K562 (cell line): ENCODE results near the gene ABHD12. TPM values are rescaled to one million over a fixed set of nuclear protein-coding genes. Genes with fewer than 3 reads are reported as not detected.

Experiments used
- ATAC-seq: fragments of 200-7000 bp; cut with Tn5 transposase; 3 replicates; pipeline ENCODE4 v1.9.1; 2020; ENCODE audit warnings: moderate library complexity
- BruUV-seq: library from RNA; stranded (reverse); fragments of 400-500 nt; replicated peaks from 2 replicates; lab custom pipeline; 2021; lab: Mats Ljungman, UMichigan
- CTCF ChIA-PET: fragments of 300-600 bp; formaldehyde crosslinking; extraction: SDS; loops from one replicate; lab custom pipeline; 2021; ENCODE audit warnings: low intra/inter-chr PET ratio; lab: Yijun Ruan, JAX
- POLR2A ChIA-PET: fragments of 300-600, 350-650 bp; sonication (Branson Sonifier 250); formaldehyde crosslinking; extraction: SDS; loops from one replicate; lab custom pipeline; 2021; ENCODE audit warnings: antibody characterized with exemption, inconsistent platforms; lab: Yijun Ruan, JAX
- DNase-seq, 4 experiments: peaks; one replicate each; pipeline versions ENCODE4 v3.0.0 to v3.0.0-alpha.2; 2011 to 2018; ENCODE audit warnings: low spot score in 3 of 4, mixed read lengths in 3 of 4; ENCODE audit errors: extremely low read depth in 1 of 4
- FAIRE-seq: peaks from 2 replicates; lab custom pipeline; 2011; peaks lifted over from hg19 to GRCh38; lab: Jason Lieb, UNC
- H2AFZ ChIP-seq: 2 replicates; pipeline ENCODE4 v1.6.0; 2011; ENCODE audit warnings: low read depth, low read length, control low read depth, inconsistent platforms
- H3K27ac ChIP-seq: fragments of 200-600 bp; 3 replicates; pipeline ENCODE4 v1.8.0; 2011; ENCODE audit warnings: low read depth, mild to moderate bottlenecking, control low read depth, inconsistent platforms, low read length, moderate library complexity, mixed read lengths; ENCODE audit errors: extremely low read depth
- H3K27me3 ChIP-seq, 2 experiments: fragments of 300-600 bp in 1 of 2; 2 replicates in 1 of 2; 3 replicates in 1 of 2; pipeline versions ENCODE4 v1.6.0 to v1.8.0; 2011; ENCODE audit warnings: inconsistent platforms in 2 of 2, low read length in 2 of 2, mild to moderate bottlenecking in 1 of 2, mixed read lengths in 1 of 2, moderate library complexity in 1 of 2; ENCODE audit not compliant: control insufficient read depth in 2 of 2, insufficient read depth in 2 of 2
- H3K36me3 ChIP-seq: fragments of 300-600 bp; 3 replicates; pipeline ENCODE4 v1.8.0; 2011; ENCODE audit warnings: mild to moderate bottlenecking, low read length, inconsistent platforms; ENCODE audit not compliant: control insufficient read depth, insufficient read depth
- H3K4me1 ChIP-seq, 2 experiments: fragments of 200-600 bp in 1 of 2; replicated peaks in 1 of 2; 2 replicates in 1 of 2; 3 replicates in 1 of 2; pipeline versions ENCODE4 v1.5.1 to v1.8.0; 2011; ENCODE audit warnings: inconsistent platforms in 2 of 2, low read length in 2 of 2, mild to moderate bottlenecking in 1 of 2, mixed read lengths in 1 of 2, moderate library complexity in 1 of 2; ENCODE audit not compliant: control insufficient read depth in 2 of 2, insufficient read depth in 2 of 2
- H3K4me2 ChIP-seq: 2 replicates; pipeline ENCODE4 v1.6.1; 2011; ENCODE audit warnings: low read length, control low read depth, inconsistent platforms, mixed read lengths; ENCODE audit not compliant: insufficient read depth
- H3K4me3 ChIP-seq: fragments of 200-600 bp; sonication (generic), shearing (Covaris generic); 2 replicates; pipeline ENCODE4 v1.5.1; 2016; ENCODE audit warnings: control low read depth, inconsistent platforms
- H3K79me2 ChIP-seq: fragments of 200-600 bp; 3 replicates; pipeline ENCODE4 v1.8.0; 2011; ENCODE audit warnings: low read length, inconsistent platforms; ENCODE audit not compliant: control insufficient read depth, insufficient read depth
- H3K9ac ChIP-seq, 2 experiments: 2 replicates each; pipeline versions ENCODE4 v1.6.0 to v1.6.1; 2011; ENCODE audit warnings: low read depth in 2 of 2, low read length in 2 of 2, control low read depth in 1 of 2, inconsistent platforms in 1 of 2, mild to moderate bottlenecking in 1 of 2, mixed read lengths in 1 of 2; ENCODE audit not compliant: insufficient read depth in 1 of 2
- H3K9me1 ChIP-seq: one replicate; pipeline ENCODE4 v1.6.0; 2011; ENCODE audit warnings: inconsistent platforms, mild to moderate bottlenecking, low read length, moderate library complexity; ENCODE audit not compliant: control insufficient read depth, insufficient read depth
- H3K9me3 ChIP-seq: replicated peaks from 2 replicates; pipeline ENCODE4 v1.5.1; 2011; ENCODE audit warnings: low read depth, low read length, inconsistent platforms; ENCODE audit not compliant: control insufficient read depth, insufficient read depth
- H4K20me1 ChIP-seq: replicated peaks from 2 replicates; pipeline ENCODE4 v1.6.1; 2011; ENCODE audit warnings: low read length, inconsistent platforms, mixed read lengths; ENCODE audit not compliant: control insufficient read depth, insufficient read depth
- ARID3A ChIP-seq: IDR thresholded peaks from 2 replicates; pipeline ENCODE4 v1.6.1; 2012; ENCODE audit warnings: low read depth, low read length, improper control_type of control experiment, borderline replicate concordance
- CBX1 ChIP-seq: sonication (generic); IDR thresholded peaks from 2 replicates; pipeline ENCODE4 v1.6.1; 2016; ENCODE audit warnings: antibody characterized with exemption, low read depth, mild to moderate bottlenecking
- CBX2 ChIP-seq: fragments of 200-600 bp; sonication (generic); IDR thresholded peaks from one replicate; pipeline ENCODE4 v1.6.1; 2012; ENCODE audit warnings: mild to moderate bottlenecking, low read length, inconsistent platforms; ENCODE audit not compliant: insufficient read depth, poor library complexity, severe bottlenecking
- CLOCK ChIP-seq: fragments of 250-450 bp; sonication (Bioruptor Pico); IDR thresholded peaks from 2 replicates; pipeline ENCODE4 v1.4.0; 2020; ENCODE audit warnings: mild to moderate bottlenecking, moderate library complexity, borderline replicate concordance
- JUN ChIP-seq, 2 experiments: sonication (generic) in 1 of 2; formaldehyde crosslinking in 1 of 2; IDR thresholded peaks; 2 replicates each; pipeline versions ENCODE4 v1.6.1 to v1.8.0; 2012 to 2022; ENCODE audit warnings: borderline replicate concordance in 2 of 2, mild to moderate bottlenecking in 2 of 2, improper control_type of control experiment in 1 of 2, low read depth in 1 of 2, low read length in 1 of 2, missing genetic modification reagents in 1 of 2
- TEAD1 ChIP-seq, 2 experiments: fragments of 450-650 bp in 1 of 2; sonication (generic) in 1 of 2; formaldehyde crosslinking; IDR thresholded peaks; 2 replicates each; pipeline versions ENCODE4 v1.4.0 to v1.8.0; 2020 to 2022; ENCODE audit warnings: mild to moderate bottlenecking in 2 of 2, missing genetic modification reagents in 1 of 2
- ZNF76 ChIP-seq: fragments of 250-450 bp; sonication (Bioruptor Pico); IDR thresholded peaks from 2 replicates; pipeline ENCODE4 v1.4.0; 2020; ENCODE audit warnings: mild to moderate bottlenecking, moderate library complexity, borderline replicate concordance
- ZNF79 ChIP-seq: fragments of 250-450 bp; sonication (Bioruptor Pico); IDR thresholded peaks from 2 replicates; pipeline ENCODE4 v1.4.0; 2020; ENCODE audit warnings: low read depth, mild to moderate bottlenecking, moderate library complexity
- WGBS: fragments of 100-300 bp; shearing (Covaris generic); methylation state at CpG from one replicate; pipeline ENCODE4 v1.1.6; 2016; ENCODE audit warnings: low coverage, mixed read lengths; ENCODE audit not compliant: insufficient coverage; ENCODE audit errors: missing lambda C conversion rate; 5-methylcytosine and 5-hydroxymethylcytosine counted together
- in situ Hi-C: fragments of 300-500 bp; cut with MboI; formaldehyde crosslinking; loops from 4 replicates; pipeline ENCODE4 v1.15.0; 2018; ENCODE audit warnings: inconsistent platforms, mixed read lengths
- intact Hi-C: fragments of 100-400 bp; cut with micrococcal nuclease; formaldehyde crosslinking; loops from 2 replicates; pipeline ENCODE4 v1.14.2; 2022
- polyA plus RNA-seq, 8 experiments: library from polyadenylated mRNA; depleted of rRNA in 4 of 8; stranded (reverse) in 5 of 8; unstranded in 3 of 8; fragments of >200 nt; fragmentation: Nextera tagmentation in 2 of 8; fragmentation: Illumina TruSeq in 1 of 8; extraction: Ambion mirVana in 2 of 8; extraction: Trizol in 1 of 8; gene quantifications; 2 replicates each; pipeline versions ENCODE4 v1.2.1 to v1.2.3, GENCODE V29; 2011 to 2014; ENCODE audit warnings: inconsistent platforms in 1 of 8, missing spikeins in 1 of 8
- total RNA-seq, 7 experiments: library from RNA; depleted of rRNA in 6 of 7; stranded (reverse); fragments of >200 nt in 6 of 7; fragmentation: Illumina TruSeq in 2 of 7; extraction: Trizol in 2 of 7; gene quantifications; 2 replicates each; pipeline versions ENCODE4 v1.2.1 to v1.2.3, GENCODE V29; 2011 to 2021; ENCODE audit warnings: low replicate concordance in 1 of 7
- TF ChIP-seq, protein P1 (sequence below): fragments of 450-650 bp; IDR thresholded peaks from 2 replicates; pipeline ENCODE4 v1.6.1; 2016; ENCODE audit warnings: mild to moderate bottlenecking
- TF ChIP-seq, protein P2 (sequence below): fragments of 450-650 bp; IDR thresholded peaks from 2 replicates; pipeline ENCODE4 v1.6.1; 2017; ENCODE audit warnings: antibody characterized with exemption

The ABHD12 gene
- total and polyA plus RNA-seq, 9 of the 15 experiments (the other 6 are each of a cell fraction or from before 2014, with no cell fraction given): 0.65 to 15.6 (median 9.1) TPM

- Histone ChIP-seq H3K9me3 (no peaks in the 10 kb centered on the region), H3K79me2 (no peaks in the 10 kb centered on the region; the same call in 2 of the 3 replicates)
- ATAC-seq: no peak
- TF ChIP-seq CLOCK (CRISPR knock-in tag): no peak
- TF ChIP-seq CBX2: no peak
- no peak for TF ChIP-seq TEAD1 (CRISPR knock-in tag; IDR thresholded peaks at IDR 0.05)
- TF ChIP-seq ARID3A: no peak
- no peak for TF ChIP-seq ZNF79
- no peak for TF ChIP-seq CBX1
- TF ChIP-seq, protein P1, sequence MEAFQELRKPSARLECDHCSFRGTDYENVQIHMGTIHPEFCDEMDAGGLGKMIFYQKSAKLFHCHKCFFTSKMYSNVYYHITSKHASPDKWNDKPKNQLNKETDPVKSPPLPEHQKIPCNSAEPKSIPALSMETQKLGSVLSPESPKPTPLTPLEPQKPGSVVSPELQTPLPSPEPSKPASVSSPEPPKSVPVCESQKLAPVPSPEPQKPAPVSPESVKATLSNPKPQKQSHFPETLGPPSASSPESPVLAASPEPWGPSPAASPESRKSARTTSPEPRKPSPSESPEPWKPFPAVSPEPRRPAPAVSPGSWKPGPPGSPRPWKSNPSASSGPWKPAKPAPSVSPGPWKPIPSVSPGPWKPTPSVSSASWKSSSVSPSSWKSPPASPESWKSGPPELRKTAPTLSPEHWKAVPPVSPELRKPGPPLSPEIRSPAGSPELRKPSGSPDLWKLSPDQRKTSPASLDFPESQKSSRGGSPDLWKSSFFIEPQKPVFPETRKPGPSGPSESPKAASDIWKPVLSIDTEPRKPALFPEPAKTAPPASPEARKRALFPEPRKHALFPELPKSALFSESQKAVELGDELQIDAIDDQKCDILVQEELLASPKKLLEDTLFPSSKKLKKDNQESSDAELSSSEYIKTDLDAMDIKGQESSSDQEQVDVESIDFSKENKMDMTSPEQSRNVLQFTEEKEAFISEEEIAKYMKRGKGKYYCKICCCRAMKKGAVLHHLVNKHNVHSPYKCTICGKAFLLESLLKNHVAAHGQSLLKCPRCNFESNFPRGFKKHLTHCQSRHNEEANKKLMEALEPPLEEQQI: no peak
- TF ChIP-seq ZNF76: no peak
- TF ChIP-seq JUN (IDR thresholded peaks at IDR 0.05; ENCODE audit: borderline replicate concordance, low read depth, low read length): no peak
- no peak for TF ChIP-seq JUN (CRISPR knock-in tag; IDR thresholded peaks at IDR 0.05; ENCODE audit: borderline replicate concordance)
- TF ChIP-seq, protein P2, sequence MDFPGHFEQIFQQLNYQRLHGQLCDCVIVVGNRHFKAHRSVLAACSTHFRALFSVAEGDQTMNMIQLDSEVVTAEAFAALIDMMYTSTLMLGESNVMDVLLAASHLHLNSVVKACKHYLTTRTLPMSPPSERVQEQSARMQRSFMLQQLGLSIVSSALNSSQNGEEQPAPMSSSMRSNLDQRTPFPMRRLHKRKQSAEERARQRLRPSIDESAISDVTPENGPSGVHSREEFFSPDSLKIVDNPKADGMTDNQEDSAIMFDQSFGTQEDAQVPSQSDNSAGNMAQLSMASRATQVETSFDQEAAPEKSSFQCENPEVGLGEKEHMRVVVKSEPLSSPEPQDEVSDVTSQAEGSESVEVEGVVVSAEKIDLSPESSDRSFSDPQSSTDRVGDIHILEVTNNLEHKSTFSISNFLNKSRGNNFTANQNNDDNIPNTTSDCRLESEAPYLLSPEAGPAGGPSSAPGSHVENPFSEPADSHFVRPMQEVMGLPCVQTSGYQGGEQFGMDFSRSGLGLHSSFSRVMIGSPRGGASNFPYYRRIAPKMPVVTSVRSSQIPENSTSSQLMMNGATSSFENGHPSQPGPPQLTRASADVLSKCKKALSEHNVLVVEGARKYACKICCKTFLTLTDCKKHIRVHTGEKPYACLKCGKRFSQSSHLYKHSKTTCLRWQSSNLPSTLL: no peak
- TF ChIP-seq, all 486 proteins: peak for 0
- DNase-seq (no peak), FAIRE-seq (no peak)
- H3K9me1 ChIP-seq: no peaks in the 10 kb centered on the region
- ChIA-PET CTCF (no interaction called here), POLR2A (no interaction called here)
- no peak overlapping the region for H3K27ac ChIP-seq
- H4K20me1 ChIP-seq: no peaks in the 10 kb centered on the region
- no peak overlapping the region for H3K4me3 ChIP-seq
- H3K4me1 ChIP-seq: peaks cover 2 to 6% of the 10 kb centered on the region in 2 experiments; a peak in 4 of 5 replicates
- no peak overlapping the region for H3K9ac ChIP-seq
- peaks cover 6% of the 10 kb centered on the region; the same call in 1 of the 3 replicates for H3K36me3 ChIP-seq
- in situ Hi-C loops (no loop called here), intact Hi-C loops (no loop called here)
- no peak overlapping the region for H3K4me2 ChIP-seq
- BruUV-seq: no TSS peak
- H3K27me3 ChIP-seq: no peaks in the 10 kb centered on the region
- no peak overlapping the region for H2AFZ ChIP-seq
- 82% methylated on average over 8 of the region's 12 CpGs for WGBS
Measured at GRCh38 chr20:25259358-25259757, 131.3 kb downstream of the ABHD12 start.
